ENCODE results near the gene TRIP11. TPM values are rescaled to one million over a fixed set of nuclear protein-coding genes. Genes with fewer than 3 reads are reported as not detected.

TRIP11 gene
- total RNA-seq, 1 donor from 2014 or later, result 59.5 TPM

GRCh38 chr14:92021523-92021922 lies 18.3 kb downstream of the TRIP11 start:
- ATAC-seq (ENCODE audit: low read depth) (no peak), DNase-seq (no peak)
- Mint-ChIP-seq H3K9me3 (no peaks in the 10 kb centered on the region), H3K4me3 (no peak overlapping the region), H3K36me3 (ENCODE audit: low read depth) (peaks cover 55% of the 10 kb centered on the region), H3K27me3 (no peaks in the 10 kb centered on the region), H3K27ac (no peak overlapping the region), H3K4me1 (peaks cover 2% of the 10 kb centered on the region)
- intact Hi-C loops (cut with micrococcal nuclease), result no loop called here
- no peak for TF ChIP-seq CTCF (IDR thresholded peaks at IDR 0.05)
- ChIA-PET CTCF (no interaction called here), POLR2A (no interaction called here)

- DNase-seq (no peak), ATAC-seq (ENCODE audit: low read depth) (no peak)
- H3K27ac Mint-ChIP-seq, result no peak overlapping the region
- ChIA-PET CTCF (no interaction called here), POLR2A (no interaction called here)
- no peak for TF ChIP-seq CTCF (IDR thresholded peaks at IDR 0.05)
- intact Hi-C loops (cut with micrococcal nuclease), result no loop called here
- H3K36me3 Mint-ChIP-seq (ENCODE audit: low read depth), result peaks cover 70% of the 10 kb centered on the region
- H3K4me1 Mint-ChIP-seq, result no peaks in the 10 kb centered on the region
- no peaks in the 10 kb centered on the region for H3K27me3 Mint-ChIP-seq
- H3K9me3 Mint-ChIP-seq, result no peaks in the 10 kb centered on the region
- no peak overlapping the region for H3K4me3 Mint-ChIP-seq
These were observed 25.8 kb downstream of the TRIP11 start for GRCh38 chr14:92014040-92014439.

GRCh38 chr14:92012121-92012748 lies 27.6 kb downstream of the TRIP11 start:
- POLR2A ChIA-PET, result no interaction called here
- ATAC-seq (ENCODE audit: low read depth) (no peak), DNase-seq (no peak)
- no peaks in the 10 kb centered on the region for H3K27me3 Mint-ChIP-seq
- intact Hi-C loops (cut with micrococcal nuclease), result no loop called here
- H3K27ac Mint-ChIP-seq, result no peak overlapping the region
- no peak overlapping the region for H3K4me3 Mint-ChIP-seq
- TF ChIP-seq CTCF (IDR thresholded peaks at IDR 0.05), result no peak
- CTCF ChIA-PET, result no interaction called here
- H3K9me3 Mint-ChIP-seq, result no peaks in the 10 kb centered on the region
- peaks cover 79% of the 10 kb centered on the region for H3K36me3 Mint-ChIP-seq (ENCODE audit: low read depth)
- no peaks in the 10 kb centered on the region for H3K4me1 Mint-ChIP-seq

GRCh38 chr14:92010644-92011043 lies 29.2 kb downstream of the TRIP11 start:
- Mint-ChIP-seq H3K4me3 (no peak overlapping the region), H3K27me3 (no peaks in the 10 kb centered on the region), H3K4me1 (no peaks in the 10 kb centered on the region), H3K9me3 (no peaks in the 10 kb centered on the region), H3K27ac (no peak overlapping the region), H3K36me3 (ENCODE audit: low read depth) (peaks cover 78% of the 10 kb centered on the region)
- TF ChIP-seq CTCF (IDR thresholded peaks at IDR 0.05), result no peak
- intact Hi-C loops (cut with micrococcal nuclease), result no loop called here
- ChIA-PET POLR2A (no interaction called here), CTCF (no interaction called here)
- ATAC-seq (ENCODE audit: low read depth), result no peak
- DNase-seq, result no peak

- no peak for DNase-seq
- CTCF ChIA-PET, result no interaction called here
- no peak overlapping the region for H3K27ac Mint-ChIP-seq
- no peaks in the 10 kb centered on the region for H3K9me3 Mint-ChIP-seq
- intact Hi-C loops (cut with micrococcal nuclease), result no loop called here
- no peaks in the 10 kb centered on the region for H3K27me3 Mint-ChIP-seq
- H3K4me1 Mint-ChIP-seq, result no peaks in the 10 kb centered on the region
- ATAC-seq (ENCODE audit: low read depth), result no peak
- H3K4me3 Mint-ChIP-seq, result no peak overlapping the region
- POLR2A ChIA-PET, result no interaction called here
- peaks cover 83% of the 10 kb centered on the region for H3K36me3 Mint-ChIP-seq (ENCODE audit: low read depth)
- no peak for TF ChIP-seq CTCF (IDR thresholded peaks at IDR 0.05)
These were observed 30.3 kb downstream of the TRIP11 start for GRCh38 chr14:92009604-92010003.

All from activated B cell treated with CpG ODN at 0.5 μM for 24 hours (primary cell).